CD14-positive monocyte (primary cell): Measurements from ENCODE around the gene PYHIN1. TPM values are rescaled to one million over a fixed set of nuclear protein-coding genes. Genes with fewer than 3 reads are reported as not detected.

Experiments used
- DNase-seq, 3 donors: peaks; one replicate each; pipeline ENCODE4 v3.0.0-alpha.2; 2011 to 2022
- H2AFZ ChIP-seq: 2 replicates; pipeline ENCODE4 v1.6.0; 2012; ENCODE audit warnings: mild to moderate bottlenecking, low read depth, low read length, inconsistent platforms; ENCODE audit not compliant: insufficient read depth, poor library complexity, severe bottlenecking
- H3K27ac ChIP-seq, 2 donors: 1 replicate in 1 of 2; 2 replicates in 1 of 2; pipeline ENCODE4 v1.5.1; 2012 to 2013; ENCODE audit warnings: low read length in 2 of 2, control low read depth in 1 of 2, inconsistent platforms in 1 of 2, low read depth in 1 of 2, mild to moderate bottlenecking in 1 of 2
- H3K27me3 ChIP-seq, 2 donors: one replicate each; pipeline versions ENCODE4 v1.6.0 to v1.6.1; 2011 to 2013; ENCODE audit warnings: low read length in 2 of 2; ENCODE audit not compliant: control insufficient read depth in 2 of 2, insufficient read depth in 2 of 2
- H3K36me3 ChIP-seq, 2 donors: replicated peaks in 1 of 2; 1 replicate in 1 of 2; 2 replicates in 1 of 2; pipeline versions ENCODE4 v1.5.1 to v1.6.1; 2012 to 2013; ENCODE audit warnings: low read length in 2 of 2, control low read depth in 1 of 2, inconsistent platforms in 1 of 2, mild to moderate bottlenecking in 1 of 2; ENCODE audit not compliant: insufficient read depth in 2 of 2, control insufficient read depth in 1 of 2
- H3K4me1 ChIP-seq, 2 donors: 1 replicate in 1 of 2; 2 replicates in 1 of 2; pipeline versions ENCODE4 v1.5.1 to v1.6.1; 2012 to 2013; ENCODE audit warnings: low read length in 2 of 2, control low read depth in 1 of 2, inconsistent platforms in 1 of 2, mild to moderate bottlenecking in 1 of 2, moderate library complexity in 1 of 2; ENCODE audit not compliant: insufficient read depth in 2 of 2, control insufficient read depth in 1 of 2
- H3K4me2 ChIP-seq: replicated peaks from 2 replicates; pipeline ENCODE3; 2012; ENCODE audit warnings: low read length, moderate library complexity, mild to moderate bottlenecking; ENCODE audit not compliant: poor library complexity, severe bottlenecking; ENCODE audit errors: extremely low read depth
- H3K4me3 ChIP-seq, 3 experiments: fragments of 200-600 bp in 1 of 3; sonication (generic) in 1 of 3; replicated peaks in 1 of 3; 1 replicate in 2 of 3; 2 replicates in 1 of 3; pipeline ENCODE4 v1.5.1; 2011 to 2013; ENCODE audit warnings: low read length in 3 of 3, mild to moderate bottlenecking in 3 of 3, control low read depth in 2 of 3, low read depth in 2 of 3, inconsistent platforms in 1 of 3, moderate library complexity in 1 of 3
- H3K79me2 ChIP-seq: 2 replicates; pipeline ENCODE4 v1.6.0; 2012; ENCODE audit warnings: mild to moderate bottlenecking, control low read depth, inconsistent platforms, low read length, moderate library complexity; ENCODE audit not compliant: insufficient read depth
- H3K9ac ChIP-seq: 2 replicates; pipeline ENCODE4 v1.6.0; 2017; ENCODE audit warnings: low read length, mild to moderate bottlenecking; ENCODE audit not compliant: insufficient read depth, poor library complexity, severe bottlenecking
- H3K9me3 ChIP-seq, 2 donors: replicated peaks in 1 of 2; 1 replicate in 1 of 2; 2 replicates in 1 of 2; pipeline versions ENCODE4 v1.5.1 to v1.6.1; 2012 to 2013; ENCODE audit warnings: low read length in 2 of 2, control low read depth in 1 of 2; ENCODE audit not compliant: control insufficient read depth in 1 of 2, insufficient read depth in 1 of 2
- H4K20me1 ChIP-seq: 2 replicates; pipeline ENCODE4 v1.6.0; 2012; ENCODE audit warnings: mild to moderate bottlenecking, low read length, control low read depth, moderate library complexity; ENCODE audit not compliant: insufficient read depth
- H3K27ac Mint-ChIP-seq, 7 donors: one replicate each; pipeline ENCODE4 v1.8.0; 2020; ENCODE audit warnings: mild to moderate bottlenecking in 7 of 7, mixed read lengths in 7 of 7, moderate library complexity in 6 of 7, inconsistent platforms in 2 of 7
- H3K27me3 Mint-ChIP-seq, 3 donors: one replicate each; pipeline ENCODE4 v1.8.0; 2021 to 2022; ENCODE audit warnings: low read depth in 3 of 3, mild to moderate bottlenecking in 3 of 3, mixed read lengths in 3 of 3, moderate library complexity in 3 of 3, inconsistent platforms in 1 of 3
- H3K36me3 Mint-ChIP-seq, 2 donors: one replicate each; pipeline ENCODE4 v1.8.0; 2020; ENCODE audit warnings: mixed read lengths in 2 of 2, inconsistent platforms in 1 of 2, mild to moderate bottlenecking in 1 of 2
- H3K4me1 Mint-ChIP-seq: one replicate; pipeline ENCODE4 v1.8.0; 2020; ENCODE audit warnings: mild to moderate bottlenecking, mixed read lengths
- H3K4me3 Mint-ChIP-seq, 2 donors: one replicate each; pipeline ENCODE4 v1.8.0; 2020; ENCODE audit warnings: mild to moderate bottlenecking in 2 of 2, mixed read lengths in 2 of 2, moderate library complexity in 1 of 2
- H3K9me3 Mint-ChIP-seq, 7 donors: one replicate each; pipeline ENCODE4 v1.8.0; 2020 to 2022; ENCODE audit warnings: mixed read lengths in 7 of 7, mild to moderate bottlenecking in 6 of 7, moderate library complexity in 6 of 7, inconsistent platforms in 2 of 7
- CTCF ChIP-seq: fragments of 200-600 bp; IDR thresholded peaks from one replicate; pipeline ENCODE4 v1.8.0; 2022; ENCODE audit warnings: antibody characterized with exemption, mild to moderate bottlenecking
- WGBS: methylation state at CpG from one replicate; pipeline ENCODE4 v1.1.5; 2013; ENCODE audit warnings: missing lambda C conversion rate; ENCODE audit not compliant: insufficient coverage; 5-methylcytosine and 5-hydroxymethylcytosine counted together
- intact Hi-C, 2 donors: fragments of 100-400 bp; cut with micrococcal nuclease; formaldehyde crosslinking; loops; one replicate each; pipeline versions ENCODE4 v1.15.0 to v1.15.1; 2023
- polyA plus RNA-seq, 3 donors: library from polyadenylated mRNA; depleted of rRNA in 1 of 3; unstranded in 2 of 3; stranded (reverse) in 1 of 3; fragments of 300-500 nt in 2 of 3; fragments of >200 nt in 1 of 3; fragmentation: Illumina TruSeq in 2 of 3; gene quantifications; 1 replicate in 2 of 3; 2 replicates in 1 of 3; pipeline ENCODE4 v1.2.3, GENCODE V29; 2012 to 2021

PYHIN1 gene
- polyA plus RNA-seq, 3 donors = 0.15 to 0.44 TPM; not detected in 1

- Histone ChIP-seq H3K79me2 (no peaks in the 10 kb centered on the region), H3K4me2 (no peak overlapping the region), H2AFZ (no peak overlapping the region), H3K27me3 (no peaks in the 10 kb centered on the region), H3K4me3 (no peak overlapping the region), H3K9ac (no peak overlapping the region), H4K20me1 (no peaks in the 10 kb centered on the region), H3K4me1 (no peaks in the 10 kb centered on the region), H3K27ac (no peak overlapping the region), H3K36me3 (no peaks in the 10 kb centered on the region), H3K9me3 (no peaks in the 10 kb centered on the region)
- Mint-ChIP-seq H3K36me3 (no peaks in the 10 kb centered on the region), H3K4me1 (peaks cover 5% of the 10 kb centered on the region), H3K4me3 (no peak overlapping the region), H3K27me3 (peaks cover 0 to 7% (median 2%) of the 10 kb centered on the region in 3 donors), H3K9me3 (peaks cover 0 to 10% (median 3%) of the 10 kb centered on the region in 7 donors), H3K27ac (no peak overlapping the region)
- intact Hi-C loops = no loop called here
- no peak for TF ChIP-seq CTCF
- WGBS = 65% methylated on average over 5 of the region's 5 CpGs
- DNase-seq = no peak
These were observed 31.6 kb downstream of the PYHIN1 start for GRCh38 chr1:158962983-158963382.

- no peak for TF ChIP-seq CTCF
- Histone ChIP-seq H3K36me3 (no peaks in the 10 kb centered on the region), H3K9ac (no peak overlapping the region), H3K27ac (no peak overlapping the region), H3K9me3 (no peaks in the 10 kb centered on the region), H2AFZ (no peak overlapping the region), H3K79me2 (no peaks in the 10 kb centered on the region), H3K4me2 (no peak overlapping the region), H3K27me3 (no peaks in the 10 kb centered on the region), H3K4me3 (no peak overlapping the region), H3K4me1 (no peaks in the 10 kb centered on the region), H4K20me1 (no peaks in the 10 kb centered on the region)
- H3K4me3 Mint-ChIP-seq = no peak overlapping the region
- DNase-seq = no peak
- H3K36me3 Mint-ChIP-seq = no peaks in the 10 kb centered on the region
- no CpG with 5 or more reads among the region's 3 CpGs for WGBS
- intact Hi-C loops = no loop called here
- peaks cover 0 to 7% (median 0%) of the 10 kb centered on the region in 7 donors for H3K9me3 Mint-ChIP-seq
- no peak overlapping the region for H3K27ac Mint-ChIP-seq
- peaks cover 5% of the 10 kb centered on the region for H3K4me1 Mint-ChIP-seq
- H3K27me3 Mint-ChIP-seq = peaks cover 0 to 4% (median 0%) of the 10 kb centered on the region in 3 donors
These were observed 37.8 kb downstream of the PYHIN1 start for GRCh38 chr1:158969166-158969565.
